Fibroblast of peridontal ligament (primary cell): ENCODE results near the gene PGAM1.
"Not testable (repeated sequence)": the region's sequence is repeated elsewhere in the genome, so short reads cannot be mapped to it uniquely, and the experiment has no call there.

Source experiments
- DNase-seq: peaks from one replicate; pipeline ENCODE4 v3.0.0-alpha.2; 2010; ENCODE audit errors: extremely low read depth

The PGAM1 gene

DNA sequence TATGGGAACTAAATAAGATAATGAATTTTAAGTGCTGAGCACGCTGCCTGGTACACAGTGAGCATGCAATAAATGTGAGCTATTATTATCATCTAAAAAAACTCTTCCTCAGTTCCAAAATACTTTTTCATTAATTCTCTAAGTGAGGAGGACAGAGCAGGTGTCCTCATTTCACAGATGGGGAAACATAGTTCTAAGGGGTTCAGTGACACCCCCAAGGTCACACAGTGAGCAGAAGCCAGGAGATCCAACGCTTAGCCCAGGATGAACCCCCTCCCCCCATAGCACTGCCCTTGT lies 18.1 kb upstream of the PGAM1 start:
- no peak for DNase-seq

DNA sequence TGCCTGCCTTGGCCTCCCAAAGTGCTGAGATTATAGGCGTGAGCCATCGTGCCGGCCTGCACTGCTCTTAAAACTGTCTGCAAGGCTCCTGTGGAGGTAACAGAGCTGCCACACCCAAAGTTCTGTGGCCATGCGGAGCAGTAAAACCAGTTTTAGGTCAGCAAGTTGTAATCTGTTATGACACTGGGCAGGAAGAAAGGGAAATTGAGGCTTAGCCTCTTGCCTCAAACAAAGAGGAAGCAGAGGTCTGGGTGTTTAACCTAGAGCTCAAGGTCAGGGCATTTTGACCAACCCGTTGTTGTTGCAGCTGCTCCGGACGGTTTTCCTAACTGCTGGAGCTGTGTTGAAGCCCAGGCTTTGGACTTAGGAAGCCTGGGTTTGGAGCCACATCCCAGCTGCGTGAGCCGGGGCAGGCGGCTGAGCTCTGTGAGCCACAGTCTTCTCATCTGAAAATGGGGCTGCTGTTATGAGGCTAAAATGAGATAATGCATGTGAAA lies 17.4 kb upstream of the PGAM1 start:
- no peak for DNase-seq

DNA sequence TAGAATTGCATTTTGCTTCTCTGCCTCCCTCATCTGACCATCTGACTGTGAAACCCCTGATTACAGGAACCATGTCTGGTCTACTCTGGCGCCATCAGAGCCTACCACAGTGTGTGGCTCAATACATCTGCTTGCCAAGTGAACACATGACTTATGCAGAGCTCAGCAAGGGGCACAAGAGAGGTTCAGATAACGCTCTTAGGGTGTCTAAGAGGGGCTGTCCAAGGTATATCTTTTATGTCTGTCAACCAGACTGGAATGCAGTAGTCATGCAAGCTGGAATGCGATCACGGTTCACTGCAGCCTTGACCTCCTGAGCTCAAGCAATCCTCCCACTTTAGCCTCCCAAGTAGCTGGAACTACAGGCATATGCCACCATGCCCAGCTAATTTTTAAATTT lies 14.6 kb upstream of the PGAM1 start:
- no peak for DNase-seq

DNA sequence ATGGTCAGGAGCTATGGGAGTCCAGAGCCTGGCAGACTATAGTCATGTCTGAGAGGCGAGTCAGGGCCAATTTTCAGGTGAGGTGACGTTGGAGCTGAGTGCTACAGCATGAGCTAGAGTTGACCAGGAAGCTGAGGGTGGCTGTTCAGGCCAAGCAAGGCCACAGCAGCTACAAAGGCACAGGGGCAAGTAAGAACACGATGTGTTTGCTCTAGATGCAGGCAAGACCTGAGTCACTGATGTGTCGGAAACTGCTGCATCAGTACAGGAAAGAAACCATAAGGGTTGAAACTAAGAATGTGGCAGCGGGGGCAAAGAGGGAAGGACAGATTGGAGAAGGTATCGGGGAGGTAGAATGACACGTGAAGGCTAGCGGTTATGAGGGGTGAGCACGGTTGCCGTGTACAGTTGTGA lies 13.1 kb upstream of the PGAM1 start:
- DNase-seq, result no peak

DNA sequence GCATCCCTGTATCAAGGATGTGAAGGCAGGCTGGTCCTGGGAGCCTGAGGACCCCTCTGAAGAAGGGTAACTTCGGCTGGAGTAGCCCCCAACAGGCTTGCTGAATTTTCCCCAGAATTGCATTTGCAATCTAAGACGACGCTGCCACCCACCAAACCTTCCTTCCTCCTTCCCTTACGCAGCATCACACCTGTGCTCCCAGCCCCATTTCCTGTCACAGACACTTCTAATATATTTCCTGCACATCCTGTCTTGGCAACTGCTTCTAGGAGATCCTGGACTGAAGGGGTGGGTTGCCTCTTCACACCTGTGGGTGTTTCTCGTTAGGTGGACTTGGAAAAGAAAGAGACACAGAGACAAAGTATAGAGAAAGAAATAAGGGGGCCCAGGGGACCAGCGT lies 9.4 kb upstream of the PGAM1 start:
- DNase-seq, result no peak

DNA sequence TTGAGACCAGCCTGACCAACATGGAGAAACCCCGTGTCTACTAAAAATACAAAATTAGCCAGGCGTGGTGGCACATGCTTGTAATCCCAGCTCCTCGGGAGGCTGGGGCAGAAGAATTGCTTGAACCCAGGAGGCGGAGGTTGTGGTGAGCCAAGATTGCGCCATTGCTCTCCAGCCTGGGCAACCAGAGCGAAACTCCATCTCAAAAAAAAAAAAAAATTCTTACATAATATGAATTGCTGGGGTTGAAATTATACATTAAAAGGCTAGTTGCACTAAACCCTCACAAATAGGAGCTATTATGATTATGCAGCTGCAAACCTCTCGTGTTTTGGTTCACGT lies 2.3 kb upstream of the PGAM1 start:
- not testable (repeated sequence) for DNase-seq

DNA sequence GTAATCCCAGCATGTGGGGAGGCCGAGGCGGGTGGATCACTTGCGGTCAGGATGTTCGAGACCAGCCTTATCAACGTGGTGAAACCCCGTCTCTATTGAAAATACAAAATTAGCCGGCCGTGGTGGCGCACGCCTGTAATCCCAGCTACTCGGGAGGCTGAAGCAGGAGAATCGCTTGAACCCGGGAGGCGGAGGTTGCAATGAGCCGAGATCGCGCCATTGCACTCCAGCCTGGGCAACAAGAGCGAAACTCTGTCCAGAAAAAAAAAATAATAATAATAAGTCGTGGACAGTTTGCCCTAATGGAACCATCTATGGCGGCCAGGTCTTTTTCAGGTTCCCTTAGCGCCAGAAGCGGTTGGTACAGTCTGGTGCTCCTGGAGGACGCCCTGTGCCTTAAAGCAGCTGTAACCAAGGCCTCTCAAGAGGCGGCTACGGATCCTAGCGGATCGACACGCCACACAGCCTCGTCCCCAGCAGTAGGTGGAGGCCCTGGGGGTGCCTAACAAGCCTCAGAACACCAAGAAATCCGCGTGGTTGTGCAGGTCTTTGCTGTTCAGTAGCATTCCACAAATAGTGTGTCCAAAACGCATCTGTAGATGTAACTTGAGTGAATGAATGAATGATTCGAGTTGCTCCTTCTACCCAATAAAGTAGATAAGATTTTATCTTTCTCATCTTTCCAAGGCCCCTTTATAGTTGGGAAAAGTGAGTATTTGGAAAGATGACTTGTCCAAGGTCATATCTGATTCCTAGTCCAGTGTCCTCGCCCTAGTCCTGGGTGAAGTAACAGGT lies 982 bp downstream of the PGAM1 start:
- DNase-seq, result peak; percentile 26

DNA sequence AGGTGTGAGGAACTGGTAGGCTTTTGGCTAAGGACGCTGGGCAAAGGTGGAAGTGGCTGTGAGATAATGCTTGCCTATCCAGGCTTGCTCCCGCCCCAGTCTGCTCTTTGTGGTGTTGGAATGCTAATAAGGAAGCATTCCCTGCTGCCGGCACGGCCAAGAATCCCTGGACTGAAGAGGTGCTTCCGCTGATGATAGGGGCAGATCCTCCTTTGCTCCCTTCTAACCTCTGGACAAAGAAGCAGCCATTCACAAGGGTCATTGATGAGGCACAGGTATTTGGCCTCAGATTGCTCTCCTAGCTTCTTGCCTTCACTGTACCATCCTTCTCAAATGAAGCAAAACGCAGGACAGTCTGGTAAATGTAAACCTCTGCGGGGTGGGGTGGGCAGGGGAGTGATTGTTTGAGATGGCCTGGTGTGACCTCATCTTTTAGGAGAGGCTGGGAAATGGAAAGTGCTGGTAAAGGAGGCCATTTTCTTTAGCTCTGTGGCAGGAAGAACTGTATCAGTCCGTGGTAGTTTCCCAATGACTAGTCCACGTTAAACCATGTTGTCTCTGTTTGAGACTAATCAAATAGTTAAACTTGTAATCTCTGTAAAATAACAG lies 1.7 kb downstream of the PGAM1 start:
- DNase-seq, result peak; percentile 37

DNA sequence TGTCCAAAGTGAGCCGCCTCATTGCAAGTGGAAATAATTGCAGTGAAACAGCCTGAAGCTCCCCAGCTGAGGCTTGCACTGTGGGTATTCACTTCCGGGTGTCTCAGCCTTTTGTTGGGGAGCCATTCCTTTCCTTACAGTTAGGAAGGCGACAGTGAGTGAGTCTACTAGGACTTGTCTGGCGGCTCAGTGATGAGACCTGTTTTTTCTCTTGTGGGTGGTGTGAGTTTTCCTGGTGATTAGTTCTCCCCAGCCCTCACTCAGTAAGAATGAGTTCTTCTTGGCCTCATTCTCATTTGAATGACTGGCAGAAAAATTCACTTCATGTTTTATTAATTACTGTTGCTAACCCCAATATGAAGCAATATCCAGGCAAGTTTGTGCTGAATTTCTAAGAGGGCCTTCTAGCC lies 2.6 kb downstream of the PGAM1 start:
- peak; percentile 49 for DNase-seq

DNA sequence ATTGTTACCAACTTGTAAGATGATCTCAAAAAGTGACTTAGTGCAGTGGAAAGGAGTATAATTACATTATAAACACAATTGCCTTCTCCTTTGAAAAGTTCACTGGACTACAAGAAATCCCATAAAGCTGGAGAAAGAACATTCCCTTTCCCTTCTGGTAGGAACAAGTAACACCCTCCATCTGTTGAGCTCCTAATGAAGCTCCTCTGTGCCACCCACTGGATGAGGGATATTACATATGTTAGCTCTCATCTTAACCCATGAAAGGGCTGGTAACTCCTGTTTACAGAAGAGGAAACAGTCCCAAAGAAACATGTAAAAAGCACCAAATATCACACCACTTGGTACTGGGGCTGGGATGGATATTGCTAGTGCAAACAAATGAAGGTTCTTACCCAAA lies 8.1 kb downstream of the PGAM1 start:
- no peak for DNase-seq

DNA sequence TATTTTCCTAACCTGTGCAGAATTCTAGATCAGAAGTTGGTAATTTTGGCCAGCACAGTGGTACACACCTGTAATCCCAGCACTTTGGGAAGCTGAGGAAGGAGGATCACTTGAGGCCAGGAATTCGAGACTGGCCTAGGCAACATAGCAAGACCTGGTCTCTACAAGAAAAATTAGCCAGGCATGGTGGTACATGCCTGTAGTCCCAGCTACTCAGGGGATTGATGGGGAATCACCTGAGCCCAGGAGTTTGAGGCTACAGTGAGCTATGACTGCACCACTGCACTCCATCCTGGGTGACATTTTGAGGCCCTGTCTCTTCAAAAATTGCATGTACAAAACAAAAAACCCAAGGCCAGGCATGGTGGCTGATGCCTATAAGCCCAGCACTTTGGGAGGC lies 8.6 kb downstream of the PGAM1 start:
- DNase-seq, result no peak

DNA sequence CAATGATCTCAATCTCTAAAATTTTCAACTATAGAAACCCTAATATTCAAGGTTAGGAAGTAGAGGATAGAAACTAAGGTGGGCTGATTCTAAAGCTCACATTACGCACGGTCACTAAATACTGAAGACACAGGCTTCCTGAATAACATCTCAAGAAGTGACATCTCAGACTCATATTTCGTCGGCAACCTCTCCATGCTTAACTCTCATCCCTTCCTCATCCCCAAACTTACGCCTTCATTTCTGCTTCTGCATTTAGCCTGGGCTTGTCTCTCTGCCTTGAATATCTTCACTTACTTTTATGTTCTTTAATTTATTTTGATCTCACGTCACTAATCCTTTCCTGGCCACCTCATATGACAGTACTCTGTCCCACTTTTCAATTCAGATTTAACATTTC lies 9.2 kb downstream of the PGAM1 start:
- DNase-seq, result no peak

DNA sequence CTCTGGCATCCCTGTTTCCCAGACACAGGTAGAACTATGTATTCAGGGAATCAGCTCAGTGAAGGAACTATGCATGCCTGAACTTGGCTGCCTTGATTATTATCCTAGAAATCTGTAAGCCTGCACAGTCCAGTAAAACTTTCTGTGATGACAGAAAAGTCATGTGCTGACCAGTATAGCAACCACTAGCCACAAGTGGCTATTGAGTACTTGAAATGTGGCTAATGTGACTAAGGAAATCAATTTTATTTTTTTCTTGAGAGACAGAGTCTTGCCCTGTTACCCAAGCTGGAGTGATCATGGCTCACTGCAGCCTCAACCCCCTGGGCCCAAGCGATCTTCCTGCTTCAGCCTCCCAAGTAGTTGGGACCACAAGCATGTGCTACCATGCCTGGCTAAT lies 16.3 kb downstream of the PGAM1 start:
- DNase-seq, result no peak

DNA sequence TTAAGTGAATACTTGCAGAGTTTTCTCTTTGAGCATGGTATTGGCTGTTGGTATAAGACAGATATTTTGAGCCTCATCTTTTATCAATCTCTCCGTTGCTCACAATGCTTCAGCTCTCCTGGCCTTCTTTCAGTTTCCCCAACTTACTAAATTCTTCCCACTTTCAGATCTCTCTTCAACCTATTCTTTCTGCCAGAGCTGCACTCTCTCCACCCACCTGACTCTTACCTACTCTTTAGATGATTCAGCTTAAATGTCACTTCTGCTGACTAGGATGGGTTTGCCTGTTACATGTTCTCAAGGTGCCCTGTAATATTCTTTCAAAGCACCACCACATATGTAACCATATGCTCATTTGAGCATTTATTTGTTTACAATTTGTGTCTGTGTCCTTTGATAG lies 18.2 kb downstream of the PGAM1 start:
- DNase-seq, result no peak

DNA sequence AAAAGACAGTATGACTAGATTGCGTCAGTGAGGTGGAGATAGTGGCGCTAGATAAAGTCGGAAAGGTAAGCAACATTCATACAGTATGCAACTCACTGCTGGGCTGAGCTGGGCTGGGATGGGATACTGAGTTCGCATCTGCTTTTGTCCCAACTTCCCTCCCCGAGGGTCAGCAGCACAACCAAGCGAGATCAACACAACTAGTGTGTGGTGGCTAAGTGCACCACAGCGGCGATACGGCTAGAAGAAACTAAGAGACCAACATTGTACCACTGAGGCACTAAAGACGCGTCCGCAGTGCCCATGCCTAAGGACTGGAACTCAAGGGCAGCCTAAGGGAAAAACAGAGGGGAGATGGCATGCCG lies 19.3 kb downstream of the PGAM1 start:
- DNase-seq, result no peak

DNA sequence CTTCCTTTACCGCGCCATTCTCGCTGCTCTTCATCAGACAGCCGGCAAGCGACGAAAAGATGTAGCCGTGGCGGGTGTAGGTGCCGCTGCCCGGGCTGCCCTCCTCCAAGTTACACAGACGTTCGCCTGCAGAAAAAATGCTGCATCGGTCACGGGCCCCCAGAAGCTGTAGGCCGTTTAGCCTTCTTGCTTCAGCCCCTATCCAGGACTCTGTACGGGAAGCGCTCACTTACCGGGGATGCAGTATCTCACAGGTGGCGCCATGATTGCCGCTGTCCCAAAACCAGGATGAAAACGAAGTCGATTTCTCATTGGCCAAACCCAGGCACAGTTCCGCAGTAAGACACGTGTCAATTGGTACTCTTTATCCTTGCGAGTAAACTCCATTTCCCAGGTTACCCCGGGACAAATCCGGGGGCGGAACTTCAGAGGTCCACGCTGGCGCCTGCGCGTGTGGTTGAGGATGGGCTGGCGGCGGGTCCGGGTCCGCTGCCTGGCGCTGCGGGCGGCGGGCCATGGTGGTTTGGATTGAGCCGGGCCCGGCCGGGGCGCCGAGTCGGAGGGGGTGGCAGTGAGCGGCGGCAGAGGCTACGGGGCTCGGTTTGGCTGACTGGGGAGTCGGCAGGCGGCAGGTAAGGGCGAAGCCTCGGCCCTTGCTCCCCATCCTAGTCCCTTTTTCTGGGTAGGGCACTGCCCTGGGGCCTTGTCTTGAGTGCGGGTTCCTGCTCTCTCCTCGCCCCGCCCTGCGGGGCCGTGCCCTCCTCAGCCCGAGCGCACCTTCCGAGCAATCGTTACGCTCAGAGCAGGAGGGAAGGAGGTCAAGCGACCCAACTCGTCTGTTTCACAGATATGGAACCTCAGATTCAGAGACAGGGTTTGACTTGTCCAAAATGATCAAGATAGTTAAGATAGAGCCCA lies 20.0 kb downstream of the PGAM1 start, which contains the start of the genes EXOSC1 and ZDHHC16:
EXOSC1 (minus strand) TSS at position 285 of the 918 bp plus-strand sequence; CDS start at position 264, 21 bp downstream.
ZDHHC16 (plus strand) TSS at position 454 of the 918 bp plus-strand sequence. CDS start 5,501 bp downstream, outside the sequence.
- peak; percentile 96 for DNase-seq

DNA sequence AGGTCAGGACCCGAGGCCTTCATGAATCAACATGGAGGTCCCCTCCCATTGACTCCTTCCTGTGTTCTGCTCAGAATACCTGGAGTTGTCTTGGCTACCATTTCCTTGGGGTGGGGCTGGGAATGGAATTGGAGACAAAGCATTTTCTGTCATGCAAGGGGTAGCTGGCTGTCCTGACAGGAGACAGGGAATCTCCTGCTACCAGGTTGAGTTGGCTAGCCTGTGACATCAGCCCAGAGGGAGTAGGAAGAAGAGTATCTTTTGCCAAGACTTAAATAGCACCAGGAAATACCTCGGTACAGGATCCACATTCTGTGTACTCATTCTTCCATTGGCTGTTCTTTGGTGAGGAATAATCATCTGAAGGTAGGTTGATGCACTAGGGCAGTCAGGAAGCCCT lies 24.8 kb downstream of the PGAM1 start:
- no peak for DNase-seq

DNA sequence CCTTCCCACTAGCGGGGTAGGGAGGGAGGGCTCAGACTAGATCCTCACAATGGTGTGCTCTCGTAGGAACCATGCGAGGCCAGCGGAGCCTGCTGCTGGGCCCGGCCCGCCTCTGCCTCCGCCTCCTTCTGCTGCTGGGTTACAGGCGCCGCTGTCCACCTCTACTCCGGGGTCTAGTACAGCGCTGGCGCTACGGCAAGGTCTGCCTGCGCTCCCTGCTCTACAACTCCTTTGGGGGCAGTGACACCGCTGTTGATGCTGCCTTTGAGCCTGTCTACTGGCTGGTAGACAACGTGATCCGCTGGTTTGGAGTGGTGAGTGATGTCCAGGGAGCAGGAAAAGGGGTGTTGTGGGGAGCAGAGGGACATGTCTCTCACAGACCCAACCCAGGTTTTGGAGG lies 25.6 kb downstream of the PGAM1 start:
- DNase-seq, result no peak

DNA sequence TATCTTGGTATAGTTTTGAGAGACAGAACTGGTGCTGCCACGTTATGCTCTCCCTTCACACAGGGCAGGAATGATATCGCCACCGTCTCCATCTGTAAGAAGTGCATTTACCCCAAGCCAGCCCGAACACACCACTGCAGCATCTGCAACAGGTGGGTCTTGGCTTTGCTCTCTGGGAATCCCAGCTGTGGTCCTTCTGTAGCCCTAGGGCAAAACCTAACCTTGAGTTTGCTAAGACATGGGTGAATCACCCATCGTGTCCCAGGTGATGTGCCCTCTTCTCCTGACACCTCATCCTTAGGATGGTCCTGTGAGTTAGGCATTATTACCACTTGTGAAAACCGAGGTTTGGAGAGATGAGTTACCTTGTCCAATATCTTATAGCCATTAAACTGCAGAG lies 26.4 kb downstream of the PGAM1 start:
- DNase-seq, result no peak

DNA sequence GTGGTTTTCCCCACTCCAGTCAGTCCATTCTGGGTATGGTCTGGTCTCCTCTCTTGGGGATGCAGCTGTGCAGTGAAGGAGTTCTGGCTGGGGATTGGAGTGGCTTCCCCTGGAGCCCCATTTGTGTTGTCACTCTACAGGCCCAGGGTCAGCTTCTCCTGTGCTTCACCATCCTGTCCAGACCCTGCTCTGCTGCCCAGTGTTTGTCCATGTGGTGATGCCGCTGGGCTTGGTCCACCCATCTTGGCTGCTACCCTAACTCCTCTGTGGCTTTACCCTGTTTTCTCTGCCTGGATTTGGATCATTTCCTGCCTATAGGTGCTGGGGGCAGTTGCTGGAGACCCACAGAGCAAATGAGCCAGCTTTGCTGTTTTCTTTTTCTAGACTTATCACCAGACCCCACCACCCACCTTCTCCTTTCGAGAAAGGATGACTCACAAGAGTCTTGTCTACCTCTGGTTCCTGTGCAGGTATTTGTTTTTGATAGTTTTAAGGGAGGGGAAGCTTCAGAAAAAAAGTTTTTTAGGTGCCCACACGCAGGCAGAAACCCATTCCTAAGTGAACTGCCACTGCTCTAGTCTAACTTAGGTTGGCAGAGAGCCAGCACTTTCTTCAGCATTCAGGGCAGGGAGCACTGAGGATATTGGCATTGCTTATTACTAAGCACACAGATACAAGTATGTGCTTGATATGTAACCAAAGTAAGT lies 28.5 kb downstream of the PGAM1 start:
- DNase-seq, result peak; percentile 64

DNA sequence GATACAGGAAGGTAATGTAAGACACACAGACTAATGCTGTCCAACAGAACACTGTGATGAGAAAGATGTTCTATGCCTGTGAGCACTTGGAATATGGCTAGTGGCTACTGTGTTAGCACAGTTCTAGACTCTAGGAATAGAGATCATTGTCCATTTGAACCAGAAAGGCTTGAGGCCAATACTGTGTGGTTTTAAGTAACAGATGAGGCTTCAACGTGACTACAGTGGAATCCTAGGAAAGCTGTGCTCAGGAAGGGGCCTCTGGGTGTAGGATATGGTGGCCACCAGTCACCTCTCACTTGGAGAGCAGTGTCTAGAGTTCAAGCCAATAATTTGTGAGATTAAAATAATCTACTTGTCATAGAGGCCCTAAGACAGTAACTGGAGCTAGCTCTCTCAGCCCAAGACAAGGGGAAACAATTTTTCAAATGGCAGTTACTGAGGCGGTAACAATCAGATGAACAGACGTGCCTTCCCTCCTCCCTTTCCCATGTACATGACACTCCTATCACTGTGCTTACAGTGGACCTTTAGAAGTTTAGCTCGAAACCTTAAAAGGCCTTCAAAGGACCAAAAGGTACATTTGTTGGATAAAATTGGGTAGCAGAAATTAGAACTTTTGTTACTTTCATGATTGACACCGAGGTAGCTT lies 30.2 kb downstream of the PGAM1 start:
- DNase-seq, result no peak
